ENCODE data around the gene TRPM5. TPM values are rescaled to one million over a fixed set of nuclear protein-coding genes. Genes with fewer than 3 reads are reported as not detected.
A peak's percentile ranks its signal among the peaks of the same experiment; 100 is the strongest.
"Not testable (repeated sequence)": the region's sequence is repeated elsewhere in the genome, so short reads cannot be mapped to it uniquely, and the experiment has no call there.

Gene TRPM5
- total RNA-seq, 3 donors from 2014 or later: 2.2 to 3.7 (median 2.5) TPM

DNA sequence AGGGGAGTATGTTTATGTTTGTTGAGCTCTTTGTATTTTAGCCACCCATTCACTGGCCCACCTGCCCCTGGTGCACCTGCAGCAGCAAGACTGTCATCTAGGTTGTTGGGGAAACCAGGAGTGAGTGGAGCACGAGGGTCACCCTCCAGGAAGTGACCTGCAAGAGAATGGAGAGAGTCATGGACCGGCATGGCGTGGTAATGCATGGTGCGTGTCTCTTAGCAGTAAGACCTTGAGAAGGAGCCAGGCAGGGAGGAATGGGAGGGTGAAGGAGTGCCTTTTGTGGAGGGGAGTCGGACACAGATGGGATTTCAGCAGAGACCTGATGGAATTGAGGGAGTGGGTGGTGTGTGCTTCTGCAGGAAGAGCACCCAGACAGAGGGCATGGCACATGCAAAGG lies 38.4 kb upstream of the TRPM5 start:
- intact Hi-C loops (cut with DNase I, micrococcal nuclease): no loop called here
- TF ChIP-seq, protein P1, sequence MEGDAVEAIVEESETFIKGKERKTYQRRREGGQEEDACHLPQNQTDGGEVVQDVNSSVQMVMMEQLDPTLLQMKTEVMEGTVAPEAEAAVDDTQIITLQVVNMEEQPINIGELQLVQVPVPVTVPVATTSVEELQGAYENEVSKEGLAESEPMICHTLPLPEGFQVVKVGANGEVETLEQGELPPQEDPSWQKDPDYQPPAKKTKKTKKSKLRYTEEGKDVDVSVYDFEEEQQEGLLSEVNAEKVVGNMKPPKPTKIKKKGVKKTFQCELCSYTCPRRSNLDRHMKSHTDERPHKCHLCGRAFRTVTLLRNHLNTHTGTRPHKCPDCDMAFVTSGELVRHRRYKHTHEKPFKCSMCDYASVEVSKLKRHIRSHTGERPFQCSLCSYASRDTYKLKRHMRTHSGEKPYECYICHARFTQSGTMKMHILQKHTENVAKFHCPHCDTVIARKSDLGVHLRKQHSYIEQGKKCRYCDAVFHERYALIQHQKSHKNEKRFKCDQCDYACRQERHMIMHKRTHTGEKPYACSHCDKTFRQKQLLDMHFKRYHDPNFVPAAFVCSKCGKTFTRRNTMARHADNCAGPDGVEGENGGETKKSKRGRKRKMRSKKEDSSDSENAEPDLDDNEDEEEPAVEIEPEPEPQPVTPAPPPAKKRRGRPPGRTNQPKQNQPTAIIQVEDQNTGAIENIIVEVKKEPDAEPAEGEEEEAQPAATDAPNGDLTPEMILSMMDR (IDR thresholded peaks at IDR 0.05): no peak
- ATAC-seq (no peak), DNase-seq (peak in 1 of 3 donors; percentile 15)
- Histone ChIP-seq H3K36me3 (ENCODE audit: low read depth) (no peaks in the 10 kb centered on the region), H3K4me3 (no peak overlapping the region), H3K4me1 (ENCODE audit: low read depth) (no peaks in the 10 kb centered on the region), H3K9me3 (peaks cover 18% of the 10 kb centered on the region)

DNA sequence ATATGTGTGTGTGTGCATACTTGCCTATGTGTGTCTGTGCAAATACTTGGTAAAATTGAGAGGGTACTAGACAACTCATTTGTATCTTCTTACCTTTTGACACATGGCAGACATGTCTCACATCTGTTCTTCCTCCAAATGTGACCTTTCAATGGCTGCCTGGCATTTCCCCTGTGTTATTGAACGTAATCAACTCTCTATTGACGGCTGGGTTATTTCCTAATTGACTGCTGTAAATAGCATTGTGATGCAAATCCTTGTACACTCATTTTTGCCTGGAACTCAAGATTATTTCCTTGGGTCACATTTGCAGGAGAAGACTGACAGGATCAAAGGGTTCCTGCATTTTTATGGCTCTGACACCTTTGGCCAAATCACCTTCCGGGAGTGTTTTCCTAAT lies 37.9 kb upstream of the TRPM5 start:
- Histone ChIP-seq H3K4me1 (ENCODE audit: low read depth) (no peaks in the 10 kb centered on the region), H3K4me3 (no peak overlapping the region), H3K36me3 (ENCODE audit: low read depth) (no peaks in the 10 kb centered on the region), H3K9me3 (peaks cover 12% of the 10 kb centered on the region)
- intact Hi-C loops (cut with DNase I, micrococcal nuclease): no loop called here
- no peak for DNase-seq
- no peak for ATAC-seq
- TF ChIP-seq, protein P1 (IDR thresholded peaks at IDR 0.05): no peak

DNA sequence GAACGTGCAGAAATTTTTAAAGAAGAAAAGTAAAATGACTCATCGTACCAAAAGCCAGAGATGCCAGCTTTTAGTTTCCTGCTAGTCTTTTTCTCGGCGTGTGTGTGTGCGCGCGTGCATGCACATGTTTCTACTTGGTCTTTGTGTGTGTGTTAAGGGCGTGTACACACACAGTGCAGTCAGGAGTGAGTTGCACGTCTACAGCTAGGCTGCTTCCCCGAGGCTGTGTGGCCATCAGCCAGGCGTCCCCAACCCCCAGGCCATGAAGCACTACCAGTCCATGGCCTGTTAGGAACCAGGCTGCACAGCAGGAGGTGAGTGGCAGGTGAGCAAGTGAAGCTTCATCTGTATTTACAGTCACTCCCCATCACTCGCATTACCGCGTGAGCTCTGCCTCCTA lies 36.9 kb upstream of the TRPM5 start:
- intact Hi-C loops (cut with DNase I, micrococcal nuclease): no loop called here
- DNase-seq (peak in 1 of 3 donors; percentile 48), ATAC-seq (peak; percentile 15)
- Histone ChIP-seq H3K4me3 (no peak overlapping the region), H3K36me3 (ENCODE audit: low read depth) (no peaks in the 10 kb centered on the region), H3K4me1 (ENCODE audit: low read depth) (no peaks in the 10 kb centered on the region), H3K9me3 (peaks cover 7% of the 10 kb centered on the region)
- TF ChIP-seq, protein P1 (IDR thresholded peaks at IDR 0.05): no peak

DNA sequence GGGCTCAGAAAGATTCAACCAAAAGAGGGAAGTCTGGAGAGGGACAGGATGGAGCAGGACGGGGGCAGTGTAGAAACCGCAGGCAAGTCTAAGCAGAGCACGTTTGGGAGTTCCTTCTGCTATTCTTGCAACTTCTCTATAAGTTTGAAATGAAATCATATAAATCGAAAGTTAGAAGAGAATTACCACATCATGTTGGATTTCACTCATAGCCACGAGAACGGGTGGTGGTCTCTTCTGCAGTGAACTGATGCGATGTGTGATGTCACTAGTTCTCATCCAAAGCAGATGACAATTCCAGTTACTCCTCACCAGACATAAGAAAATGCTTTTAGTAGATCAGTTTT lies 36.5 kb upstream of the TRPM5 start:
- intact Hi-C loops (cut with DNase I, micrococcal nuclease): no loop called here
- ATAC-seq: peak; percentile 52
- DNase-seq: no peak
- H3K4me1 ChIP-seq (ENCODE audit: low read depth): no peaks in the 10 kb centered on the region
- peaks cover 7% of the 10 kb centered on the region for H3K9me3 ChIP-seq
- TF ChIP-seq, protein P1 (IDR thresholded peaks at IDR 0.05): no peak
- no peak overlapping the region for H3K4me3 ChIP-seq
- no peaks in the 10 kb centered on the region for H3K36me3 ChIP-seq (ENCODE audit: low read depth)

DNA sequence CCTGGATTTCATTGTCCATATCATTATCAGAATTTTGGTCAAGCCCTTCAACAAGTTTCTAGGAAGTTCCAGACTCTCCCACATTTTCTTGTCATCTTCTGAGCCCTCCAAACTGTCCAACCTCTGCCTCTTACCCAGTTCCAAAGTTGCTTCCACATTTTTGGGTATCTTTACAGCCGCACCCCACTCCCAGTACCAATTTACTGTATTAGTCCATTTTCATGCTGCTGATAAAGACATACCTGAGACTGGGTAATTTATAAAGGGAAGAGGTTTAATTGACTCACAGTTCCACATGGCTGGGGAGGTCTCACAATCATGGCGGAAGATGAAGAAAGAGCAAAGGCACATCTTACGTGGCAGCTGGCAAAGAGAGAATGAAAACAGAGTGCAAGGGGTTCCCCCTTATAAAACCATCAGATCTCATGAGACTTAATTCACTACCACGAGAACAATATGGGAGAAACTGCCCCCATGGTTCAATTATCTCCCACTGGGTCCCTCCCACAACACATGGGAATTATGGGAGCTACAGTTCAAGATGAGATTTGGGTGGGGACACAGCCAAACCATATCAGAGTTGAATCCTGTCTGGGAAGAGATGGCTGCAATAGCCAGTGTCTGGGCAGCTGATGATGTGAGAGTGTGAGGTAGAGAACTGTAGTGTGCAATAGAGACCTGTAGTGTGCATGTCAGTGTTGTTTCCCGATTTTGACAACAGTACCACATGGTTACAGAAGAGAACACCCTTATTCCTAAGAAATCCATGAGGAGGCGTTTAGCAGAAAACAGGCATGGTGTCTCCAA lies 36.0 kb upstream of the TRPM5 start:
- ATAC-seq; H3K36me3 ChIP-seq (ENCODE audit: low read depth); H3K9me3 ChIP-seq; H3K4me1 ChIP-seq (ENCODE audit: low read depth); DNase-seq; intact Hi-C loops (cut with DNase I, micrococcal nuclease); H3K4me3 ChIP-seq: not testable (repeated sequence)

DNA sequence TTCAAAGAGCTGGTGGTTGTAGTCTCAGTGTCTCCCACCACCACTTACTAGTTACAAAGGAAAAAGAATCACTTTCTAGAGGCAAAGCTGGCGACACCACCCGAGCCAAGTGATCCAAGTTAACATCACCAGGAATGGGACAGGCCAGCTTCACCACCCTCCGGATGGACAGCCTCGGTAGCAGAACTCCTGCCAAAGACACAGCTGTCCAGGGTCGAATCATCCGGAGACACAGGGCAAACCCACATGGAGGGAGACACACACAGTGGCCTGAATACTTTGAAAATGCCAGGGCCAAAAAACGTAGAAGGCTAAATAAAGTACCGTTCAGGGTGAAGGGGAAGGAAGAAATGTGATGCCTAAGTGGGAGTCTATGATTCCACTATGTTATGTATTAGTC lies 33.6 kb upstream of the TRPM5 start:
- DNase-seq (peak in 1 of 3 donors; percentile 17), ATAC-seq (no peak)
- intact Hi-C loops (cut with DNase I, micrococcal nuclease): no loop called here
- Histone ChIP-seq H3K36me3 (ENCODE audit: low read depth) (no peaks in the 10 kb centered on the region), H3K4me1 (ENCODE audit: low read depth) (no peaks in the 10 kb centered on the region), H3K4me3 (no peak overlapping the region), H3K9me3 (peaks cover 7% of the 10 kb centered on the region)
- TF ChIP-seq, protein P1 (IDR thresholded peaks at IDR 0.05): no peak
